ENCODE measurements around the gene KRTAP10-4. TPM values are rescaled to one million over a fixed set of nuclear protein-coding genes. Genes with fewer than 3 reads are reported as not detected.
"Not testable (repeated sequence)": the region's sequence is repeated elsewhere in the genome, so short reads cannot be mapped to it uniquely, and the experiment has no call there.

The KRTAP10-4 gene
- total and polyA plus RNA-seq, 2 of the 4 experiments (the other 2 are of a cell fraction), result not detected

DNA sequence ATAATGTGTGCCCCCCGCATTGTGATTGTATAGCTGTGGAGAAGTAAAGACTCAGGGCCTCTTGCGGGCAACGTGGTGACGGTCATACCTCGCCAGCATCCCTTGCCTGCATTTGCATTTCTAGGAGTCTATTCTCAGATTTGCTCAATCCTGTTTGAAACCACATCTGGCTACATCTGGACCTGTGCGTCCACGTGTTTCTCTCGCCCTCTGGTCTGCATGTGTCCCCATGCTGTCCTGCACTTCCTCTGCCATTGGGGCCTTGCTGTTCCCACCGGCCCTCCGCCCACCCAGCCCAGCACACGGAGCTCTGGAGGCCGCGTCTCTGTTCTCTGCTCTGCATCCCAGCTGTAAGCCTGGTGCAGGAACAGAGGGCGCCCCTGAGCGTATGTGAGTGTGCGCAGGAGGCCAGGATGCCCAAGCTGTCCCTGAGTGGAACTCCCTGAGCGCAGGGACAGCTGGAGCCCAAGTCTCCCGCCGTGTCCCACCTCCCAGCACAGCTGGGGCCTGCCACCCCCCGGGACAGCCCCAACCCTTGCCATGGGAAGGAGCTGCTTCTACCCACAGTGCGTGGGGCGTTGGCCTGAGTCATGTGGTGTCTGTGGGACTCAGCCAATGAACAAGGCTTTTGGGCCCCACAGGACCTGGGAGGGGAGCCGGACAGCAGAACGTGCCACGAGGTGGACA lies 23.9 kb upstream of the KRTAP10-4 start:
- Histone ChIP-seq H4K20me1 (ENCODE audit: insufficient read depth, low read length) (no peaks in the 10 kb centered on the region), H3K4me2 (ENCODE audit: low read depth, low read length) (no peak overlapping the region), H3K9ac (ENCODE audit: low read depth, low read length) (no peak overlapping the region), H2AFZ (replicated peaks; ENCODE audit: low read length, poor library complexity) (no peak overlapping the region), H3K23ac (ENCODE audit: low read depth, low read length) (no peak overlapping the region), H2AK5ac (ENCODE audit: low read depth, low read length) (no peak overlapping the region), H2BK15ac (ENCODE audit: low read depth, low read length) (no peak overlapping the region), H3K27me3 (ENCODE audit: control insufficient read depth, insufficient read depth, low read length) (peaks cover 12% of the 10 kb centered on the region), H3K18ac (ENCODE audit: low read depth, low read length) (no peak overlapping the region), H3K27ac (ENCODE audit: insufficient read depth, low read length) (no peak overlapping the region), H3K9me3 (ENCODE audit: control insufficient read depth, insufficient read depth, low read length) (peaks cover 2% of the 10 kb centered on the region; the same call in 1 of the 2 replicates), H3K56ac (ENCODE audit: extremely low read depth, insufficient read depth, low read length) (no peak overlapping the region), H3K4ac (ENCODE audit: low read depth, low read length) (no peak overlapping the region), H3K9me1 (ENCODE audit: insufficient read depth, low read length) (no peaks in the 10 kb centered on the region), H4K5ac (ENCODE audit: low read depth, low read length) (no peak overlapping the region), H3K79me1 (ENCODE audit: low read depth in 1 of 2, low read length in 2 of 2) (no peaks in the 10 kb centered on the region), H2AK9ac (replicated peaks; ENCODE audit: low read depth, low read length, poor library complexity) (no peak overlapping the region), H4K91ac (ENCODE audit: insufficient read depth, low read depth, low read length) (no peak overlapping the region), H3K4me1 (ENCODE audit: control insufficient read depth, insufficient read depth, low read length) (no peaks in the 10 kb centered on the region), H2BK5ac (ENCODE audit: low read depth, low read length, poor library complexity, severe bottlenecking) (no peak overlapping the region), H2BK120ac (ENCODE audit: low read depth, low read length) (no peak overlapping the region), H3K14ac (replicated peaks; ENCODE audit: low read depth, low read length) (no peak overlapping the region), H3K4me3 (ENCODE audit: insufficient read depth, low read depth, low read length) (no peak overlapping the region), H3K36me3 (ENCODE audit: control insufficient read depth, insufficient read depth, low read length) (no peaks in the 10 kb centered on the region), H4K8ac (ENCODE audit: low read depth in 2 of 2, low read length in 2 of 2) (no peak overlapping the region), H2BK20ac (ENCODE audit: low read depth, low read length) (no peak overlapping the region)
- in situ Hi-C loops (cut with MboI; ENCODE audit: low sequenced_read_pairs), result no loop called here
- ChIA-PET POLR2A (ENCODE audit: unreplicated experiment) (no interaction called here), CTCF (no interaction called here)
- intact Hi-C loops (cut with micrococcal nuclease), result no loop called here
- no TSS peak for BruUV-seq (replicated peaks)
- WGBS, 2 experiments (ENCODE audit: extremely low coverage in 2 of 2, insufficient read length in 1 of 2), result 71% methylated on average over 14 of the region's 25 CpGs; no CpG with 5 or more reads in 1 of the 2 experiments
- ATAC-seq (ENCODE audit: low read depth), result no peak
- DNase-seq, result no peak
- TF ChIP-seq NFE2L2 (IDR thresholded peaks at IDR 0.05; ENCODE audit: low read depth, low read length), result no peak
- TF ChIP-seq, protein P1, sequence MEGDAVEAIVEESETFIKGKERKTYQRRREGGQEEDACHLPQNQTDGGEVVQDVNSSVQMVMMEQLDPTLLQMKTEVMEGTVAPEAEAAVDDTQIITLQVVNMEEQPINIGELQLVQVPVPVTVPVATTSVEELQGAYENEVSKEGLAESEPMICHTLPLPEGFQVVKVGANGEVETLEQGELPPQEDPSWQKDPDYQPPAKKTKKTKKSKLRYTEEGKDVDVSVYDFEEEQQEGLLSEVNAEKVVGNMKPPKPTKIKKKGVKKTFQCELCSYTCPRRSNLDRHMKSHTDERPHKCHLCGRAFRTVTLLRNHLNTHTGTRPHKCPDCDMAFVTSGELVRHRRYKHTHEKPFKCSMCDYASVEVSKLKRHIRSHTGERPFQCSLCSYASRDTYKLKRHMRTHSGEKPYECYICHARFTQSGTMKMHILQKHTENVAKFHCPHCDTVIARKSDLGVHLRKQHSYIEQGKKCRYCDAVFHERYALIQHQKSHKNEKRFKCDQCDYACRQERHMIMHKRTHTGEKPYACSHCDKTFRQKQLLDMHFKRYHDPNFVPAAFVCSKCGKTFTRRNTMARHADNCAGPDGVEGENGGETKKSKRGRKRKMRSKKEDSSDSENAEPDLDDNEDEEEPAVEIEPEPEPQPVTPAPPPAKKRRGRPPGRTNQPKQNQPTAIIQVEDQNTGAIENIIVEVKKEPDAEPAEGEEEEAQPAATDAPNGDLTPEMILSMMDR (conservative IDR thresholded peaks at IDR 0.05; ENCODE audit: low read depth, low read length), result no peak
- TF ChIP-seq CEBPB (IDR thresholded peaks at IDR 0.05; ENCODE audit: low read depth, low read length), result no peak
- dilution Hi-C loops (cut with HindIII; ENCODE audit: low sequenced_read_pairs, unreplicated experiment), result no loop called here

DNA sequence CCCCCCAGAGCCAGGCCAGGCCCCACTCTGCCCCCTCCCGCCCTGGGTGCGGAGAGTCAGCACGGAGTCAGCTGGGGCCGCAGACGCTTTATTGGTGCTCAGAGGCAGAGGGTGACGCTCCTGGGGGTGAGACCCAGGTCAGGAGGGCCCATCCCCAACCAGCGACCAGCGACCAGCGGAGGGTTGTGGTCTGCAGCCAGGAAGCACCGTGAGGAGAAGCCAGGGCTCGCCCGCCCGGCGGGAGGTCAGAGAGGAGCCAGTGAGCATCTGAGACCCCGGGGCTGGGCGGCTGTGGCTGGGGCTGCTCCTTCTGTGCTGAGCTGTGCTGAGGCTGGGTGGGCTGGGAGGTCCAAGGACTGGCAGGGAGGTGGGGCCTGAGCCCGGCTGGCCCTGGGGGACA lies 23.2 kb upstream of the KRTAP10-4 start:
- H2BK120ac ChIP-seq (ENCODE audit: low read depth, low read length); H3K9me1 ChIP-seq (ENCODE audit: insufficient read depth, low read length); BruUV-seq (replicated peaks); dilution Hi-C loops (cut with HindIII; ENCODE audit: low sequenced_read_pairs, unreplicated experiment); H3K4ac ChIP-seq (ENCODE audit: low read depth, low read length); H3K14ac ChIP-seq (replicated peaks; ENCODE audit: low read depth, low read length); CTCF ChIA-PET; H4K5ac ChIP-seq (ENCODE audit: low read depth, low read length); H3K9me3 ChIP-seq (ENCODE audit: control insufficient read depth, insufficient read depth, low read length); POLR2A ChIA-PET (ENCODE audit: unreplicated experiment); H2BK15ac ChIP-seq (ENCODE audit: low read depth, low read length); H2AK5ac ChIP-seq (ENCODE audit: low read depth, low read length); H3K4me3 ChIP-seq (ENCODE audit: insufficient read depth, low read depth, low read length); intact Hi-C loops (cut with micrococcal nuclease); H4K91ac ChIP-seq (ENCODE audit: insufficient read depth, low read depth, low read length); DNase-seq; H3K79me1 ChIP-seq (ENCODE audit: low read depth in 1 of 2, low read length in 2 of 2); H2BK20ac ChIP-seq (ENCODE audit: low read depth, low read length); ATAC-seq (ENCODE audit: low read depth); H3K4me1 ChIP-seq (ENCODE audit: control insufficient read depth, insufficient read depth, low read length); H2AK9ac ChIP-seq (replicated peaks; ENCODE audit: low read depth, low read length, poor library complexity); H4K8ac ChIP-seq (ENCODE audit: low read depth in 2 of 2, low read length in 2 of 2); H3K4me2 ChIP-seq (ENCODE audit: low read depth, low read length); H3K56ac ChIP-seq (ENCODE audit: extremely low read depth, insufficient read depth, low read length); H2BK5ac ChIP-seq (ENCODE audit: low read depth, low read length, poor library complexity, severe bottlenecking); H3K27ac ChIP-seq (ENCODE audit: insufficient read depth, low read length); H3K18ac ChIP-seq (ENCODE audit: low read depth, low read length); in situ Hi-C loops (cut with MboI; ENCODE audit: low sequenced_read_pairs); H3K36me3 ChIP-seq (ENCODE audit: control insufficient read depth, insufficient read depth, low read length); H4K20me1 ChIP-seq (ENCODE audit: insufficient read depth, low read length); H3K9ac ChIP-seq (ENCODE audit: low read depth, low read length); H3K23ac ChIP-seq (ENCODE audit: low read depth, low read length); H2AFZ ChIP-seq (replicated peaks; ENCODE audit: low read length, poor library complexity): not testable (repeated sequence)
- no CpG with 5 or more reads among the region's 17 CpGs for WGBS, 2 experiments (ENCODE audit: extremely low coverage in 2 of 2, insufficient read length in 1 of 2)
- peaks cover 12% of the 10 kb centered on the region for H3K27me3 ChIP-seq (ENCODE audit: control insufficient read depth, insufficient read depth, low read length)

Data from IMR-90 (cell line).